IPS-18a (cell line): ENCODE results near the gene DIP2A.

Experiments
- H3K27ac ChIP-seq: one replicate; pipeline ENCODE4 v1.5.1; 2013; ENCODE audit warnings: low read length
- H3K27me3 ChIP-seq: one replicate; pipeline ENCODE4 v1.6.1; 2013; ENCODE audit warnings: mild to moderate bottlenecking, low read length; ENCODE audit not compliant: control insufficient read depth, insufficient read depth
- H3K36me3 ChIP-seq: one replicate; pipeline ENCODE4 v1.6.1; 2013; ENCODE audit warnings: low read depth, low read length; ENCODE audit not compliant: control insufficient read depth
- H3K4me1 ChIP-seq: one replicate; pipeline ENCODE4 v1.6.1; 2013; ENCODE audit warnings: low read depth, low read length; ENCODE audit not compliant: control insufficient read depth
- H3K4me3 ChIP-seq: one replicate; pipeline ENCODE4 v1.5.1; 2013; ENCODE audit warnings: low read length
- H3K9ac ChIP-seq: one replicate; pipeline ENCODE4 v1.6.1; 2013; ENCODE audit warnings: mild to moderate bottlenecking, low read length, moderate library complexity
- H3K9me3 ChIP-seq: one replicate; pipeline ENCODE4 v1.6.1; 2013; ENCODE audit warnings: low read depth, low read length; ENCODE audit not compliant: control insufficient read depth

DIP2A gene

DNA sequence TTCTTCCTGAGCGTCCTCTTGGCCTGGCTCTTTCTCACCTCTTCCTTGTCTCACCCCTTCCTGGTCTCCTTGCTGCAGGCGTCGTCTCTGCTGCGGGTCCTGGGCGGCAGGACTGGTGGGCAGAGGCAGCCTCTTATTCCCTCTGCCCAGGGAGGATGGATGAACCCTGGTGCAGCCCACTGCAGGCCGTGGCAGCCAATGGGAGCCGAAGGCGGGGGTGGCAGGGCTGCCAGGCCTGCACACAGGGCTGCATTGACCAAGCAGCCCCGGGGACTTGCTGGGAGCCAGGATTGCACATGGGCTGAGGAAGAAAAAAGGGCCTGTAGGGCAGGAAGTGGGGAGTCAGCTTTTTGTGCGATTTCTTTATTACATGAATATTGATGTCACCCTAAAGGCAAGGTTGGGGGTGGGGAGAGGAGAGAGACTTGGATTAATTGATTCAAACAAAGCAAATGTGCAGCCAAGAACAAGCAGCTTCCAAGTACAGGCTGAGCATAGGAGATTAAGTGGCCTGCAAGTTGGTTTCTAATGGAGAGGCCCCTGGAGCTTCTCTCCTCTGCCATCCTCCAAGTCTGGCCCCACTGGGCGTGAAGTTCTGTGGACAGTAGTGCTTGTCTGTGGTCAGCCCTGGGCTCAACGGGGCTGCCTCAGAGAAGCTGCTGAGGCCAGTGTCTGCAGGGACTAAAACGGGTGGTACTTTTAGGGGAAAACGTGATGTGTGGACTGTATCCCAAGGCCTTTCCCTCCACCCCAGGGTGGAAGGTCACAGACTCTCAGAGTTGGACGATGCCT, 146.5 kb downstream of the DIP2A start, which contains the start of gene S100B:
Gene S100B (minus strand): TSS at position 108 of the 792 bp plus-strand sequence. CDS start 2,667 bp downstream, outside the sequence.
- Histone ChIP-seq H3K4me3 (no peak within 1 kb of the TSS), H3K27ac (no peak within 1 kb of the TSS), H3K27me3 (no peaks in the 10 kb centered on the region), H3K4me1 (peaks cover 7% of the 10 kb centered on the region), H3K9me3 (no peaks in the 10 kb centered on the region), H3K9ac (no peak within 1 kb of the TSS), H3K36me3 (no peaks in the 10 kb centered on the region)

DNA sequence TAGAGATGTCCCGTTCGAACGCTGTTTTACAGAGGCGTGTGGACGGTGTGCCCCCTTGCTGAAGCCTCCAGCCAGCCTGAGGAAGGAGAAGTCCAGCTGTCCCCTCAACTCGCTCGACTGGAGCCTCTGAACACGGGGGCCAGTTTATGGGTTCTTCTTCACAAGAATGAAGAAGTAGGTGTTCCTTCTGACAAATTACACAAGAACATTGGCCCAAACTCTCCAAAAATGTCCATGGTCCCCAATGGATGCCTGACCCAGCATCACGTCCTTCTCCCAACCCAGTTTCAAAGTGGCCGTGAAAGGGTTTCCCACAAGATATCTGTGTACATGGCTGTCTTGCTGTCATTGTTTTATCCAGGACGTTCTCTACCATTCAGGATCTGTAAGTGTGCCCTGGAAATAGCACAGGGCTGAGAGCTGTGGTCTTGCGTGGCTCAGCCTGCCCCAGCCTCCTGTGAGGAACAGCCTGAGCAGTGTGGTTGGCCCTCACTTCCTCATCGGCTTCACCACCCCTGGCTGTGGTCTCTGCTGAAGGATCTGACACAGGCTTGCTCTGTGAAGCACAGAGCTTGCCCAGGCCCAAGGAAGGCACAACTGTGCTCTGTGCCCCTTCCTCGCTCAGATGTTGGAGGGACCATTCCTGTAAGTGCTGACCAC, 147.2 kb downstream of the DIP2A start:
- Histone ChIP-seq H3K4me1 (peaks cover 7% of the 10 kb centered on the region), H3K9me3 (no peaks in the 10 kb centered on the region), H3K27me3 (no peaks in the 10 kb centered on the region), H3K4me3 (no peak overlapping the region), H3K27ac (no peak overlapping the region), H3K36me3 (no peaks in the 10 kb centered on the region), H3K9ac (no peak overlapping the region)

DNA sequence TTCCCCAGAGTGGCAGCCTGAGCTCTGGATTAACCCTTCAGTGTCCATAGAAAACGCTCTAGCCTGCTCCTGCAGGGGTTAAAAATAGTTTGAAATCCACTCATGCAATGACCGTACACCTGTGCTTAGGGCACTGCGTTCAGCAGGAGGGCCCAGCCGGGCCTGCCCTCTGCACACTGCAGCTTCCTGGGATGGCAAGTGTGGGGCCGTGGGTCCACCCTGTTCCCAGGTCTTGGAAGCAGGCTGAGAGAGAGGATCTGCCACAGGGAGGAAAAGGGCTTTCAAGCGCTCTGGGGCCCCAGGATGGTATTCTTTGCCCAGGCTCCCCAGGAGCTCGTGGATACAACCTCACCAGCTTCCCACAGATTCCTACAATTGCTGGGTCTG, 147.7 kb downstream of the DIP2A start:
- no peak overlapping the region for H3K9ac ChIP-seq
- no peaks in the 10 kb centered on the region for H3K36me3 ChIP-seq
- no peak overlapping the region for H3K4me3 ChIP-seq
- peaks cover 7% of the 10 kb centered on the region for H3K4me1 ChIP-seq
- no peak overlapping the region for H3K27ac ChIP-seq
- no peaks in the 10 kb centered on the region for H3K27me3 ChIP-seq
- no peaks in the 10 kb centered on the region for H3K9me3 ChIP-seq

DNA sequence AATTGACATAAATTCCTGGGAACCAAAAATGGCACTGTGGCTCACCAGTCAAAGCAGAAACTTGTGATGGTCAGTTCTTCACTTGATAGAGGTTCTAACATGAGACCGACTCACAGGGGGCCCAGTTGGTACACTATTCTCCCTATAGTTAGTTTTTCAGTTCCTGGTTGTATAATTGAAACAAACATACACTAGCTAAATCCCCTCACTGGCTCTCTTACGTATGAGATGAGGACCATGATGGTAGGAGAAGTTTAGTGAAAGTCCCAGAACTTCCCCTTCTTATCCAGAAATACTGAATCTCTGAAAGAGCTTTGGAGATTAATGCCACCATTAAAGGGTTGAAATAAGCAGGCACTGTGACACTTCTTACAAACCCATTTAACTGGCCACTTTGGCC, 148.9 kb downstream of the DIP2A start:
- H3K27me3 ChIP-seq, result no peaks in the 10 kb centered on the region
- no peaks in the 10 kb centered on the region for H3K9me3 ChIP-seq
- H3K9ac ChIP-seq, result no peak overlapping the region
- H3K4me1 ChIP-seq, result peaks cover 6% of the 10 kb centered on the region
- no peak overlapping the region for H3K4me3 ChIP-seq
- H3K27ac ChIP-seq, result no peak overlapping the region
- H3K36me3 ChIP-seq, result no peaks in the 10 kb centered on the region

DNA sequence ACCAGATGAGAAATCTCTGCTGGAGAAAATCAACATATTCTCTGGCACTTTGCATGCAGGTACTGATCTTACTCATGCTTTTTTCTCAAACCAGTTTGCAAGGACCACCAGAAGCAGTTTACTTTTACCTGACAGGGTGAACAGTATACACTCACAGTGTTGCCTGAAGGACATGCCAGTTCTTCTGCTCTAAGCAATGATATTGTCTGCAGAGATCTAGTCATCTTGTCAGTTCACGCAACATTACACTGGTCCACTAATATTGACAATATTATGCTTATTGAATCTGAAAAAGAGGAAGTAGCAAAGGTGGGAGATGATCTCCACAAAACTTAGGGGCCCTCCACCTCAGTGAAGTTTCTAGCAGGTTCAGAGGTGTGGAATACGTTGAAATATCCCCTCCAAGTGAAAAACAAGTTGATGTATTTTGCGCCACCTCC, 150.0 kb downstream of the DIP2A start:
- peaks cover 3% of the 10 kb centered on the region for H3K4me1 ChIP-seq
- H3K27me3 ChIP-seq, result no peaks in the 10 kb centered on the region
- no peaks in the 10 kb centered on the region for H3K9me3 ChIP-seq
- H3K4me3 ChIP-seq, result no peak overlapping the region
- H3K9ac ChIP-seq, result no peak overlapping the region
- no peak overlapping the region for H3K27ac ChIP-seq
- no peaks in the 10 kb centered on the region for H3K36me3 ChIP-seq

DNA sequence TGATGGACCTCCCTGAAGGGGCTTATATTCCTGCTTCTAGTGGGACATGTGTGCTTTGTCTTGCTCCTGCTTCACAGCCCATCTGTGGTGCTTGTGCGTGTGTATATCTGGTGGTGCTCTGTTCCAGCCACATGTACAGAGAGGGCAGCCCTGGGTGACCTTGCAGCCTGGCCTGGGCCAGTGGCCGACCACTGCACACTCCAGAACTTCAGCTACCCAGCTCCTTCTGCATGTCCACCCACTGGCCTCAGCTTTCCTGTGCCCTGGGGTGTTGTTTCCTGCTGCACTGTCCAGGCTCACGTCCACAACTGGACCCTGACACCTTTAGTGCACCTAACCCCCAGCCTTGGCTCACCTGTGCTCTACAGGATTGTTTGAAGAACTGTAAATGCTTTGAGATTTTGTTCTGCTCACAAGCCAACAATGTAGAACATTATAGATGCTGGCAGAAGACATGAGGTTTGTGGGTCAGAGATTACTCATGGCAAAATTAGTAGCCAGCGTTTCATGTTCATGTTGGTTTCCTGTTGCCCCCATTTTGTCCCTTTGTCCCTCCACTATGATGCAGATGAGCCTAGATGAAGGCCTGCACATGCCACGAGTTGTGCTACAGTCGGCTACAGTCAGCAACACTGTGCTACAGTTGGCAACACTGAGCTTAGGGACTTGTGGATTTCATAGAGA, 151.5 kb downstream of the DIP2A start:
- no peaks in the 10 kb centered on the region for H3K9me3 ChIP-seq
- no peaks in the 10 kb centered on the region for H3K4me1 ChIP-seq
- H3K4me3 ChIP-seq, result no peak overlapping the region
- no peak overlapping the region for H3K27ac ChIP-seq
- no peak overlapping the region for H3K9ac ChIP-seq
- H3K36me3 ChIP-seq, result no peaks in the 10 kb centered on the region
- H3K27me3 ChIP-seq, result no peaks in the 10 kb centered on the region

DNA sequence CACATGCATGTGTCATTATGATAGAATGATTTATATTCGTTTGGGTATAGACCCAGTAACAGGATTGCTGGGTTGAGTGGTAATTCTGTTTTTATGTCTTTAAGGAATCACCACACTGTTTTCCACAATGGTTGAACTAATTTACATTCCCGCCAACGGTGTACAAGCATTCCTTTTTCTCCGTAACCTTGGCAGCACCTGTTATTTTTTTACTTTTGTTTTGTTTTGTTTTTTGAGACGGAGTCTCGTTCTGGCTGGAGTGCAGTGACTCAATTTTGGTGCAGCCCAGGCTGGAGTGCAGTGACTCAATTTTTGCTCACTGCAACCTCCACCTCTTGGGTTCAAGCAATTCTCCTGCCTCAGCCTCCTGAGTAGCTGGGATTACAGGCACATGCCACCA, 154.7 kb downstream of the DIP2A start:
- H3K4me1 ChIP-seq, result no peaks in the 10 kb centered on the region
- H3K9ac ChIP-seq, result no peak overlapping the region
- no peaks in the 10 kb centered on the region for H3K36me3 ChIP-seq
- H3K27me3 ChIP-seq, result no peaks in the 10 kb centered on the region
- H3K9me3 ChIP-seq, result no peaks in the 10 kb centered on the region
- H3K4me3 ChIP-seq, result no peak overlapping the region
- H3K27ac ChIP-seq, result no peak overlapping the region

DNA sequence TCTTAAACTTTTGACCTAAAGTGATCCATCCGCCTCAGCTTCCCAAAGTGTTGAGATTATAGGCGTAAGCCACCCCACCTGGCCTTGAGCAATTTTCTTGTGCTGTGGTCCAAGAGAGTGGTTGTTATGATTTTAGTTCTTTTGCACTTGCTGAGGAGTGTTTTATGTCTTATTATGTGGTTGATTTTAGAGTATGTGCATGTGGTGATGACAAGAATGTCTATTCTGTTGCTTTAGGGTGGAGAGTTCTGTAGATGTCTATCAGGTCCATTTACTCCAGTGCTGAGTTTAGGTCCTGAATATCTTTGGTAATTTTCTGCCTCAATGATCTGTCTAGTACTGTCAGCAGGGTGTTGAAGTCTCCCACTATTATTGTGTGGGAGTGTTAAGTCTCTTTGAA, 157.4 kb downstream of the DIP2A start:
- no peak overlapping the region for H3K9ac ChIP-seq
- H3K4me3 ChIP-seq, result no peak overlapping the region
- H3K36me3 ChIP-seq, result no peaks in the 10 kb centered on the region
- no peaks in the 10 kb centered on the region for H3K9me3 ChIP-seq
- H3K27ac ChIP-seq, result no peak overlapping the region
- H3K4me1 ChIP-seq, result no peaks in the 10 kb centered on the region
- H3K27me3 ChIP-seq, result no peaks in the 10 kb centered on the region

DNA sequence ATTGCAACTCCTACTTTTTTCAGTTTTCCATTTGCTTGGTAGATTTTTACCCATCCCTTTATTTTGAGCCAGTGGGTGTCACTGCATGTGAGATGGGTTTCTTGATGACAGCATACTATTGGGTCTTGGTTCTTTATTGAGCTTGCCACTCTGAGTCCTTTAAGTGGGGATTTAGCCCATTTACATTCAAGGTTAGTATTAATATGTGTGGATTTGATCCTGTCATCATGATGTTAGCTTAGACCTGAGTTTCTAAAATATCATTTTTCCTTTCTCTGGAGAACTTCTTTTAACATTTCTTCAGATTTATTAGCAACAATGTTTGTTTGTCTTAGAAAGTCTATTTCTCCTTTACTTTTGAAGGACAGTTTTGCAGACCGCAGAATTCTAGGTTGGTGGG, 158.0 kb downstream of the DIP2A start:
- no peaks in the 10 kb centered on the region for H3K9me3 ChIP-seq
- no peaks in the 10 kb centered on the region for H3K27me3 ChIP-seq
- no peaks in the 10 kb centered on the region for H3K4me1 ChIP-seq
- H3K9ac ChIP-seq, result no peak overlapping the region
- H3K27ac ChIP-seq, result no peak overlapping the region
- no peaks in the 10 kb centered on the region for H3K36me3 ChIP-seq
- no peak overlapping the region for H3K4me3 ChIP-seq

DNA sequence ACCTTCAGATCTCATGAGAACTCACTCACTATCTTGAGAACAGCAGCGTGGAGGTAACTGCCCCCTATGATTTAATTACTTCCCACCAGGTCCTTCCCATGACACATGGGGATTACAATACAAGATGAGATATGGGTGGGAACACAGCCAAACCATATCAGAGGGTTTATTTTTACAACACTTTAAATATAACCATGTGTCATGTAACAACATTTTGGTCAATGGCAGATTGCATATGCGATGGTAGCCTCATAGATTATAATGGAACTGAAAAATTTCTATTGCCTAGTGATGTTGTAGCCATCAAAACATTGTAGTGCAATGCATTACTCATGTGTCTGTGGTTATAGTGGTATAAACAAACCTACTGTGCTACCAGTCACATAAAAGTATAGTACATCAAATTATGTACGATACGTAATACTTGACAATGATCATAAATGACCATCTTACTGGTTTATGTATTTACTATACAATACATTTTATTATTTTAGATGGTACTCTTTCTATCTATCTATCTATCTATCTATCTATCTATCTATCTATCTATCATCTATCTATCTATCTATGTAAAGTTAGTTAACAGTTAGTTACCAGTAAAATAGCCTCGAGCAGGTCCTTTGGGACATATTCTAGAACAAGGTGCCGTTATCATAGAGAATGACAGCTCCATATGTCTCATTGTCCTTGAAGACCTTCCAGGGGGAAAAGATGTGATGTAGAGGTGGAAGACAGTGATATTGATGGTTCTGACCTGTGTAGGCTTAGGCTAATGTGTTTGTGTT, 158.8 kb downstream of the DIP2A start:
- H3K9me3 ChIP-seq, result no peaks in the 10 kb centered on the region
- H3K9ac ChIP-seq, result no peak overlapping the region
- no peaks in the 10 kb centered on the region for H3K36me3 ChIP-seq
- H3K27ac ChIP-seq, result no peak overlapping the region
- H3K4me3 ChIP-seq, result no peak overlapping the region
- H3K4me1 ChIP-seq, result peaks cover 2% of the 10 kb centered on the region
- H3K27me3 ChIP-seq, result no peaks in the 10 kb centered on the region

GRCh38 chr21:46618738-46619379, 160.2 kb downstream of the DIP2A start:
- Histone ChIP-seq H3K9ac (no peak overlapping the region), H3K9me3 (no peaks in the 10 kb centered on the region), H3K4me1 (peaks cover 2% of the 10 kb centered on the region), H3K36me3 (no peaks in the 10 kb centered on the region), H3K27ac (no peak overlapping the region), H3K27me3 (no peaks in the 10 kb centered on the region), H3K4me3 (no peak overlapping the region)
